ENCODE measurements around the gene SLC38A5.
"Not testable (repeated sequence)": the region's sequence is repeated elsewhere in the genome, so short reads cannot be mapped to it uniquely, and the experiment has no call there.

DNA sequence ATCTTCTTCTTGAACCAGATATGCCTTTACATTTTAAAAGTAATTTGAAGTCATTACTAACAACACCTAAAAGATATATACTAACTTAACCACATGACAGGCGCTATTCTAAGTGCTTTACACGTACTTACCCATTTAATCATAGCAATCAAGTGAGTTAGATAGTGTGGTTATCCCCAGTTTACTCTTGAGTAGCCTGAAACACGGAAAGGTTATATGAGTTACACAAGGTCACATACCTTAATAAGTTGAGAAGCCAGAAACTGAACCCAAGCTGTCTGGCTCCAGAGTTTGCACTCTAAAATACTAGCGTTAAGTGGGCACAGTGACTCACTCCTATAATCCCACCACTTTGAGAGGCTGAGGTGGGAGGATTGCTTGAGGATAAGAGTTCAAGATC lies 39.9 kb downstream of the SLC38A5 start:
- TF ChIP-seq, protein P1, sequence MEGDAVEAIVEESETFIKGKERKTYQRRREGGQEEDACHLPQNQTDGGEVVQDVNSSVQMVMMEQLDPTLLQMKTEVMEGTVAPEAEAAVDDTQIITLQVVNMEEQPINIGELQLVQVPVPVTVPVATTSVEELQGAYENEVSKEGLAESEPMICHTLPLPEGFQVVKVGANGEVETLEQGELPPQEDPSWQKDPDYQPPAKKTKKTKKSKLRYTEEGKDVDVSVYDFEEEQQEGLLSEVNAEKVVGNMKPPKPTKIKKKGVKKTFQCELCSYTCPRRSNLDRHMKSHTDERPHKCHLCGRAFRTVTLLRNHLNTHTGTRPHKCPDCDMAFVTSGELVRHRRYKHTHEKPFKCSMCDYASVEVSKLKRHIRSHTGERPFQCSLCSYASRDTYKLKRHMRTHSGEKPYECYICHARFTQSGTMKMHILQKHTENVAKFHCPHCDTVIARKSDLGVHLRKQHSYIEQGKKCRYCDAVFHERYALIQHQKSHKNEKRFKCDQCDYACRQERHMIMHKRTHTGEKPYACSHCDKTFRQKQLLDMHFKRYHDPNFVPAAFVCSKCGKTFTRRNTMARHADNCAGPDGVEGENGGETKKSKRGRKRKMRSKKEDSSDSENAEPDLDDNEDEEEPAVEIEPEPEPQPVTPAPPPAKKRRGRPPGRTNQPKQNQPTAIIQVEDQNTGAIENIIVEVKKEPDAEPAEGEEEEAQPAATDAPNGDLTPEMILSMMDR (optimal IDR thresholded peaks at IDR 0.05 in 1 of 3, IDR thresholded peaks at IDR 0.05 in 1 of 3, conservative IDR thresholded peaks at IDR 0.05 in 1 of 3; ENCODE audit: extremely low read depth in 1 of 3, insufficient read depth in 2 of 3, low read length in 3 of 3) = not testable (repeated sequence)
- not testable (repeated sequence) for TF ChIP-seq EZH2 (IDR thresholded peaks at IDR 0.05; ENCODE audit: low read length)

Measured in keratinocyte (primary cell).